ENCODE measurements around the gene AHNAK.
"Not testable (repeated sequence)": the region's sequence is repeated elsewhere in the genome, so short reads cannot be mapped to it uniquely, and the experiment has no call there.

Gene AHNAK

DNA sequence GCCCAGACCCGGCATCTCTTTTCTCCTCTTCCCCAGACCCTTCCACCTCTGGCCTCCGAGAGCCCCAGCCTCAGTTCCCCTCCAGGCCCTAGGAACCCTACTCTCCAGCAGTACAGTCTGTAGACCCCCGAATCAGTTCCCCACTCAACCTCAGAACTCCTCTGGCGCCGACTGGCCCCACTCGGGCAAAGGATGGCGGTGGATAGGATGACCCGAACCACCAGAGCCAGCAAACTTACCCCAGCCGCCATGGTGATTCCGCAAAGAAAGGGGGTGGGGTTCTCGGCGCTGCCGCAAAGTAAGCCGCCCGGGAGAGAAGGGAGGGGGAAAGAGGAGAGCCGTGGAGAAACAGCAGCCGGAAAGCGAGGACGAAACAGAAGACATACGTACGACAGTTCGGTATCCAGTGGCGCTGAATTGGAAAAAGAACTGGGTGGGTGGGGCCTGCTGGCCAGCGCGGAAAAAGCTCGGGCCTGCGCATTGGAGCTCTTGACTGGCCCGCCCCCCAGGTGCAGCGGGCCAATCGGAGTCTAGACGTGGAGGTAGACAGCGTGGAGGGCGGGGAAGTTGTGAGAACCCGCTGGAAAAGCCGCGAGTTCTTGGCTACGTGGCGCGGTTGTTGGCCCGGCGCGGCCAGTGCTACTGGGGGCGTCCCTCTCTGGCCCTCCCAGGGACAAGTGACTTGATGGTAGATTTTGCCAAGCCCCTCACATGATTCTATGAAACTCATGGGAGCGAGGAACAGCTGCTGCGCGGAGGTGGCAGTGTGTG is 27.2 kb upstream of the AHNAK start, which contains the start of gene EEF1G:
Gene EEF1G, minus strand, starts transcription at position 300 of the 771 bp plus-strand sequence. Its CDS starts 49 bp downstream, at position 251.
- DNase-seq (ENCODE audit: low read depth in 2 of 2), result peak; percentile 92 to 96

DNA sequence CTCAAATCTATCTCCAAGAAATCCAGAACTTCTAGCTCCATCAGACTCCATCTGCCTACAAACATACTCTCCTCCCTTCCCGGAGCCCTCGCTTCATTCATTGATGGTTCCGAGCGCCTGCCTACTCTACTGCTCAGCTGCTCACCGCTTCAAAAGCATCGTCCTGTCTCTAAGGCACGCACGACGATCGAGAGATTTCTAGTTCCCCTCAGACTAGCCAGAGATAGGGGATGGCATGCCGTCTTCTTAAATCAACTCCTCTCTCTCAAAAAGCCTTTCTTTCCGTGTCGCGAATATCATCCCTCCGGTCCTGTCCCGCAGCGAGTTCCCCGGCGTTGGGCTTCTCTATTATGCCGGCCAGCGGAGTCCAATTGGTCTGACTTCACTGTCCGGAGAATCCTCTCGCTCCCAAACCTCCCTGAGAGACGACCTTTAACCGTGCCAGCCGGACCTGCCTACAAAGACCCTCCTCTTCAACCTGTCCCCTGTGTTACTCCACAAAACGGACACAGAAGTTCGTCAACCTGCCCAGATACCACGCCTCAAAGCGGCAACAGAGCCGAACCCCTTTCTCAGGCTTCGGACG is 26.5 kb upstream of the AHNAK start:
- DNase-seq (ENCODE audit: low read depth in 2 of 2), result no peak

DNA sequence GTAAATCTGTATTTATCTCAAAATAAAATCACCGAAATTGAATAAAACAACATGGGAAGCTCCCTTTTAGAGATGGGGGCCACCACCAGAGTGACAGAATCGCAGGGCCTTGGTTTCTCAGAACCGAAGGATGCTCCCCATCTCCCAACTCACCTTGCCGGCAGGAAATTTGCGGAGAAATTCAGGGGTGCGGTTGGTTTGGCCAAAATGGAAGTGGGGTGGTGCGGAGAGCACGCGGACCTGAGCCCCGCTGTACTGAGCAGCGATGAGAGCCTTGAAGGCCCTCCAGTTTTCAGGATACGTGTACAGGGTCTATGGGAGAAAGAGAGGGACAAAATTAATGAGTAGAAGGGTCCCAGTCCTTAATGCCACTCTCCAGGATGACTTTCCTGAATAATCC is 25.8 kb upstream of the AHNAK start:
- DNase-seq (ENCODE audit: low read depth in 2 of 2), result no peak

DNA sequence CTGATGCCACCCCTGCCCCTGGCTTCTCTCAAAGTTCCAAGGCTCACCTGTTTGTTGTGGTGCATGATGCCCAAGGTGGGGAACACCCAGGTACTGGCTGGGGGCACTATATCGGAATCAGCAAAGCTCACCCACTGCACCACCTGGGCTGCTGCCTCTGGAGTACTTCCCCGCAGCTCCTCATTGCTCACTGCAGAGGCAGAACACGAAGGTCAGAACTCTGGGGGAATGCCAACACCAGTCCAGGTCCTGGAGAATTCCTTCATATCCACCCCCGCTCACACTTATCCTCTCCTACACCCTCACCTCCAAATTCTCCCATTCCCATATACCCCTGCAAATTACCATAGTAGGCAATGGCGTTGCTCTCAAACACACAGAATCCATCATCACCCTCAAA is 24.9 kb upstream of the AHNAK start:
- DNase-seq (ENCODE audit: low read depth in 2 of 2), result not testable (repeated sequence)

DNA sequence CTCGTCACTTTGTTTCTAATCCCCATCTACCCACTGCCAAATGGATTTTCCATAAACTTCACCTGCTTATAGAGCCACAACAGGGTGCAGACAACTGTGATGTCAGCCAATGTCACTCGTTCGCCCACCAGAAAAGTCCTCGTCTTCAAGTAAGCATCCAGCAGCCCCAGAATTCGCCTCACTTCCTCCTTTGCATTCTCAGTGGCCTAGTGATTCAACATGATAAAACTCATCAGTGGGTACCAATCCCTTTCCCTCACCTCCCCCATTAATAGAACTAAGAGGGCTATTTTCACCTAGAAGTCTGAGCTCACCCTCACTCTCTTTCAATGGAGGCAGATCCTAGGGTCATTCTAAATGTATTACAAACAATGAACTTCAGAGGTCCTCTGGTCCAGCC is 24.3 kb upstream of the AHNAK start:
- not testable (repeated sequence) for DNase-seq (ENCODE audit: low read depth in 2 of 2)

DNA sequence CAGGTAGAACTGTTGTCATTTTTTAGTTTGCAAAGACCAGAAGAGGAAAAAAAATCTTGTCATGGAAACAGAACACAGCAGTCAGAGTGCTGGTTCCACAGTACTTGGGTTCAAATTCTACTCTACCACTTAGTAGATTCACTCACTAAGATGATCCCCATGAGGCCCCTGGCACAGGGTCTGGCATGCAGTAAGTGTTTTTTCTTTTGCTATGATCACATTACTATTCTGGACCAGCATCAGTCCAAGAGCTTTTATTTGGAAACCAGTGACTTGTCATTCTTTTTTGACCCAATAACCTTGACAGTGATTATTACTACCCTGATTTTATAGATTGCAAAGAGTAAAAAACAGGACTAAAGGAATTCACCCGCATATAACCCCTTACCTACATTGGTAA is 23.0 kb upstream of the AHNAK start:
- no peak for DNase-seq (ENCODE audit: low read depth in 2 of 2)

DNA sequence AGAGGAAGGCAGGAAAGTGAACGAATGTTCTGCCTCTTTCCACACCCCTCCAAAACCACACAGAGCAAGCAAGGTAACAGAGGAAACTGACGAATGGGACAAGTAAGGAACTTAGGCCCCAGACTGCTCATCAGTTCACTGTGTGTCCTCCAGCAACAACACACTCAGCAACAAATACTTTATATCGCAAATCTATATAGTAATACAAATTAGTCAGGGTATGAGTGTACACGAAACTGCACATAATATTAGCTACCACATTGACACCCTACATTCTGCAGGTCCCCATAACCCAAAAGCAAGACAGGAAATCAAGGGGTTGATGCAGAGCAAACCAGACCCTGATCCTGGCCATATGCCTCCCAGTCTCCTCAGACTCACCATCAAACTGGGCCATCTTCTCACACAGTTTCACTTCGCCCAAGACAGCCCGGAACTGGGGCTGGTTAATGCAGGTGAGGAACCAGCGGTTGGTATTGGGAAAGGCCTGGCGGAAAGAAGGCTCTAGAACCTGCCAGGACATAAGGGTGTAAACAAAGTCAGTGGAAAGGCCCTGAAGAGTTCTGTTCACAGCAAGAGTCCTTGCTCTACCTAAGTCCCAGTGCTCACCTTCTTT is 20.5 kb upstream of the AHNAK start:
- DNase-seq (ENCODE audit: low read depth in 2 of 2), result no peak

DNA sequence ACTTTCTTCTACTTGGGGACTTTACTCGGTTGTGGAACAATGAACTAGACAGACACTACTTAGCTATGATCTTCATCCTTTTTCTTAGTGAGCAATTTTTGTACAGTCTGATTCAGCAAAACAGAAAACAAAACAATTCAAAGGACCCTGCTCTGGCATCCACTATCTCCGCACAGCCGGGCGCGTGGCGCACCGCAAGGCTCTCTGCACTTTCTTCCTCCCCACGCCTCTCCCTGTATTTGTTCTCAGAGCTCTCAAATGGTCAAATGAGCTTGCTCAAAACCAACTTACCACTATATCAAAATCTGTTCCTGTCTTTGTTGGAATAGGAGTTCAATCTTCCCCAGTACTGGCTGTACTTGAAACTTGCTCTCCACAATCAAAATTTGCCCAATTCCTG is 19.6 kb upstream of the AHNAK start:
- DNase-seq (ENCODE audit: low read depth in 2 of 2), result no peak

DNA sequence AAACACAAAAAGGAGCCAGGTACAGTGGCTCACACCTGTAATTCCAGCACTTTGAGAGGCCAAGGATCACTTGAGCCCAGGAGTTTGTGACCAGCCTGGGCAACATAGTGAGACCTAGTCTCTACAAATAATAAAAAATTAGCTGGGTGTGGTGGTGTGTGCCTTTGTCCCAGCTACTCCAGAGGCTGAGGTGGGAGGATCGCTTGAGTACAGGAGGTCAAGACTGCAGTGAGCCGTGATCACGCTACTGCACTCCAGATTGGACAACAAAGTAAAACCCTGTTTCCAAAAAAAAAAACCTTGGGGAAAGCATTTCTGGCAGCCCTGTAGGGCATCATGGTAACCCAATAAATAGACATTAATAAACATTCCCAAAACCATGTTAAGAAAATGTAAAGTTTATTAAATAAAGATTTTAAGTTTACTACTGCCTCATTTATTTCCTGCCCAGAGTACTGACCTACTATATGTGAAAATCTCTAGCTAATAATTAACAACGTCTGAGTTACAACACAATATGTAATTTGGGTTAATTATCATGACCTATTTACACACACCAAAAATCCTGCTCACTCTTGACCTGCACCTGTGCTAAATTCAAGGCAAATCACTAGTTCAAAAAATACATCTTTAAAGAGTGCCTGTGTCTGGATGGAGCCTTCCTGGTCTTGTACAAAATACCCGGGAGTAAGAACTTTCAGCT is 18.6 kb upstream of the AHNAK start:
- no peak for DNase-seq (ENCODE audit: low read depth in 2 of 2)

DNA sequence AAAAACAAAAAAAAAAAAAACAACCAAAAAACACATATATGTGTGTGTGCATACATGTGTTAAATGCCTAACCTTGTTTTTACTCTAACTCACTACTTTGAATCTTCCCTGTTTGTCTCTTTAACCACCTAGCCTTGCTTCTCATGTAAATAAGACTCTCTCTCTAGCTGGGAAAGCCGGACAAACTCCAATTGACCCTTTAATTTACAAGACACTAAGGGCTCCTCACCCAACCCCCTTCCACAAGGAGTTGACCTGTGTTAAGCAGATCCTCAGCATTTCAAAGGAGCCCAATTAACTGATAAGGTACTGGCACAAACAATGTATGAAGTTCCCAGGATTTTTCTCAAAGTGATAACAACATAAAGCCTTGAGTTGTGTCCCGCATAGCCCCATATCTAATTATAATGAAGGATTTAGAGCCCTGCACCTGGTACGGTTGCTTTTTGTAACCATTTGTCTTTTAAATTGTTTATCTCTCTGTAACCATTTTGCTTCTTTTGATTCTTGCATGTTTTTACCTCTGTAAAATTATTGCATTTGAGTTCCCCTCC is 15.1 kb upstream of the AHNAK start:
- not testable (repeated sequence) for DNase-seq (ENCODE audit: low read depth in 2 of 2)

DNA sequence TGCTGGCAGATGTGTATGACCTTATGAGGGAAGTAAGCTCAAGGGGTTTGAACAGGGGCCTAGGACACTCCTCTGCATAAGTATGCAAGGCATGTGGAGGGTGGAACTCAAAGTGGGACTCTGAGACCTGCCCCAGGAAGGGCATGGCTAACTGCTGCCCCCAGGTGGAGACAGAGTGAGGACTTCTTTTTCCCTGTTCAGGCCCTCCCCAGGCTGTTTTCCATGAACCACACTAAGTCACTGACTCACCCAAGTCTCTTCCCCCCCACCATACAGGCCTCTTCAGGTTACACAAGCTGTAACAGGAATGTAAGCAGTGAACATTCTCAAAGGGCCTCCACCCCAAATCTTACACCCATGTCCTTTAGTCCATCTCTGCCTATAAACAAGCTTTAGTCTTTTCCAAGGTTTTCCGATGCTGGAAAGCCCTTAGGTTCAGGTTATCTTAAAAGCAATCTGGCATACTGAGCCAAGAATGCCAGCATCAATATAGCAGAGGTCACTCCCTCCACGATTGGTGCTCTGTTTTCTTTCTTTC is 14.0 kb upstream of the AHNAK start:
- no peak for DNase-seq (ENCODE audit: low read depth in 2 of 2)

DNA sequence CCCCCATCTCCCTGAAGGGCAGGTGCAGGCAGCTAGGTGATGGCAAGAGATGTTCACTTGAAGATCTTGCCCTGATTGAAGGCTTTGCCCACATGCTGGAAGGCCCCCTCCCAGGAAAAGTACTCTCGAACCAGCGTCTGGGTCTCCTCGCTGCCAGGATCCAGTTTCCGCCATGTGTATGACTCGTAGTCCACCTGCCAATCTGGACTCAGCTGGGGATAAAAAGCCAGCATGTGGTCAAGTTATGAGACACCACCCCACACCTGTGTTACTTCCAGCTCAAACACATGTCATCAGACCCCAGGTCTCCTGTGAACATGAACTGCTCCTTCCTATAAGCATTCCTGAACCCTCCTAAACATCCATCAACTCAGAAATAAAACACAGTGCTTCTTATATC is 13.0 kb upstream of the AHNAK start:
- not testable (repeated sequence) for DNase-seq (ENCODE audit: low read depth in 2 of 2)

DNA sequence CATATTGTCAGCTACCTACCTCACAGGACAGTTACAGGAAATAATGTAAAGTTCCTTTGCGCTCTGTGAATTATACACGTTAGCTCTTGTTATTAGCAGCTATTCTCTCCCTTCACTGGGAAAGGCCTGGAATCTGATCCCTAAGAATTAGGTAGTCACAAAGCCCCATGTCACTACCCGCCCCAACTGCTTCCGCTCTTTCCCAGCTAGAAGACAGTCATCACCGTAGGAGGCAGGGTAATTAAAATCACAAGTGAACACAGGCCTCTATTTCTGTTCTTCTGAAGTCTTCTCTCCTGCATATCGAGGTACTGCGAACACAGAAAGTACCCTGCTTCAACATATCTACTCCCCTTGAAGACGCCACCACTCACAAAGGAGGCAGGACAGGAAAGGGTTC is 12.6 kb upstream of the AHNAK start:
- no peak for DNase-seq (ENCODE audit: low read depth in 2 of 2)

DNA sequence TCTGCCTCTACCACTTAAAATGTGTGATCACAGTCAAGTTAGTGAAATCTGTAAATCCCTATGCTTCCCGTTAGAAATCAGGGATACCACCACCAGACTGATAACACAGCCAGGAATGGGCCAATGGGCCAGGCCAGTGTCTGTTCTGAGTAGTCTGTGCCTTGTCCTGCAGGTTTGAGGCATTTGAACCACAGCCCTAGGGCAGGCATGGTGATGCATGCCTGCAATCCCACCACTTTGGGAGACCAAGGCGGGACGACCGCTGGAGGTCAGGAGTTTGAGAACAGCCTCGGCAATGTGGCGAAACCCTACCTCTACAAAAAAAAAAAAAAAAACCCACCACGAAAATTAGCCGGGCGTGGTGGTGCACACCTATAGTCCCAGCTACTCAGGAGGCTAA is 12.1 kb upstream of the AHNAK start:
- DNase-seq (ENCODE audit: low read depth in 2 of 2), result no peak

DNA sequence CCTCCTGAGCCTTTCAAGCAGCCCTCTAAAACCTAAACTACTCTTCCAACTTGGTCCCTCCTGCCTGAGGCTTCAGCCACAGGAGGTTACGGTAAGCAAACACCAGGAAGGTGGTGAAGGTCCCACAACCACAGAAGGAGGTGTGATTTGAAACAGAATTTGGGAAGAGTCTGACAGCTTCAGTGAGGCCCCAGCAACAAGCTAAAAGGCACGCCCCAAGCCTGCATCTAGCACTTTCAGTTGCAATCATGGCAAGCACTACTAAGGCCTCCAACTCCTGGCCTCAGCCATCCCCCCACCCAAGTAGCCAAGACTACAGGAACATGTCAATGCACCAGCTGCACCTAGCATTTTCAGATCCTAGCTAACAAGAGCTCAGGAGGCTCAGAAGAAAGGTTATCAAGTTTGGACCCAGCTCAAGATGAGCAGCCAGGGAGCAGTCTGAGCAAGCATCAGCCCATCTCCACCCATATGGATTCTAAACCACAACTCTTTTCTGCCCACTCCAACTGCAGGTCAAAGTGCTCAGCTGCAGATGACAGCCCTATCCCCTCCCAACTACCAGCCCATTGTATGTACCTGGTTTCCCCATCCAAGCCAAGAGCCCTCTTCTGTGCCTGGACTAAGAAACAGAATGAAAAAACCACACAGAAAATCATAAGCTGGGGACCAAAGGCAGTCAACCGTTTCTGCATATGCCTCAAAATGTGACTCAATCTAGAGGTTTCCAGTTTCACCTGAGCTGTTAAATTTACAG is 10.4 kb upstream of the AHNAK start:
- DNase-seq (ENCODE audit: low read depth in 2 of 2), result no peak

DNA sequence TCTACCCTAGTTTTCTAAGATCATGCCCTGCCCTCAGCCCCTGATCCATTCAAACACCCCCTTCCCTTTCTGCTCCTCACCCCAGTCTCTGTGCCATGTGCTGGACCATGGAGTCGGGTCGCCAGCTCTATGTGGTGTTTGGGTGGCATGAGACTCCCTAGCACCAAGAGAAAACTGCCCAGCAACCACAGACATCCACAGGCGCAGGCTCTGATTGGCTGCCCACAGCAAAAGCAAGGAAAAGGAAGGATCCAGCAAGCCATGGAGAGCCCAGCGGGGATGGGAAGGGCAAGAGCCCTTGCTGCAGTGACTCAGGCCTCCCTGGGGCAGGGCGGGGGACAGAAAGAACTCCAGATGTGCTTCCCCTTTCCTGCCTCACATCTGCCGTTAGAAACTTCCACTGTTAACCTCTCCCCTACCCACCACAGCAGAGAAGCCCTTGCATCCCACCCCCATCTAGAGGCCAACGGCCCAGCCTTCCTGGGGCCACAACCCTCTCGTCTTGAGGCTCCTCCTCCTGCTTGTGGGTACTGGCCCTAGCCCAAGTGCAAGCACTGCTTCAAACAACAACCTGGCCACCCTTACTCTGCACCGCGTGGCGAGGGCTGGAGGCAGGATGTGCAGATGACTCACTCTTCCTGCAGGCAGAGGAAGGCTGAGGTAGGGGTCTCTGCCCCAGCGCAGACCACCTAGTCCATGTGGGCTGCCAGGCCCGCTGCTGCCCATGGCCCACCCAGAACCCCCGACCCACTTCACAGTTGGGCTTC is 9.7 kb upstream of the AHNAK start:
- DNase-seq (ENCODE audit: low read depth in 2 of 2), result peak in 1 of 2 donors; percentile 62

DNA sequence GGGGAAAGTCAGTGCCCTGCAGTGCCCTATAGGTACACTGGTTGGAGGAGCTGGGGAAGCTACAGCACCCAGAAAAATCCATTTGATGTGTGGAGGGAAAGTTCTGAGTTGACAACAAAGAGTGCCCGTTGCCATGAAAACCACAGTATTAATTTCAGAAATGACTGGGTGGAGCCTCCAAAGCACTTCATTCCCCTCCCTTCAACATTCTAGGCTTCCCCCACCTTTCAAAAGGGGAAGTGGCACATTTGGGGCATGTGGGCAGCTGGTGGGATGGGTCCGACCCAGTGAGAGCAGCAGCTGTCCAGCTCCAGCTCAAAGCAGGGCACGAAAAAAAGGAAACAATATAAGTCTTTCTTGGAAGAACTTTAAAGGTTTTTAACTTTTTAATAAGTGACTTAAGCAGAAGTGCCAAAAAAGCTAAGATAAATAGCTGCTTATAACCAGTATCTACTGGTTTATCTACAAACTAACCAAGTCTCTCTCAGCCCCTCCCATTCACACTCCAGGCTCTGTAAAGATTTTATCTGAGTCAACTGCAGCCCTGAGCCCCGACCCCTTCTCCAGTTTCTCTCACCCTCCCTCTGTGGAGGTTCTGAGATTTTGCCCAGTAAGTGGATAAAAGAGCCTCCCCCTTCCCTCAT is 9.0 kb upstream of the AHNAK start:
- DNase-seq (ENCODE audit: low read depth in 2 of 2), result no peak

DNA sequence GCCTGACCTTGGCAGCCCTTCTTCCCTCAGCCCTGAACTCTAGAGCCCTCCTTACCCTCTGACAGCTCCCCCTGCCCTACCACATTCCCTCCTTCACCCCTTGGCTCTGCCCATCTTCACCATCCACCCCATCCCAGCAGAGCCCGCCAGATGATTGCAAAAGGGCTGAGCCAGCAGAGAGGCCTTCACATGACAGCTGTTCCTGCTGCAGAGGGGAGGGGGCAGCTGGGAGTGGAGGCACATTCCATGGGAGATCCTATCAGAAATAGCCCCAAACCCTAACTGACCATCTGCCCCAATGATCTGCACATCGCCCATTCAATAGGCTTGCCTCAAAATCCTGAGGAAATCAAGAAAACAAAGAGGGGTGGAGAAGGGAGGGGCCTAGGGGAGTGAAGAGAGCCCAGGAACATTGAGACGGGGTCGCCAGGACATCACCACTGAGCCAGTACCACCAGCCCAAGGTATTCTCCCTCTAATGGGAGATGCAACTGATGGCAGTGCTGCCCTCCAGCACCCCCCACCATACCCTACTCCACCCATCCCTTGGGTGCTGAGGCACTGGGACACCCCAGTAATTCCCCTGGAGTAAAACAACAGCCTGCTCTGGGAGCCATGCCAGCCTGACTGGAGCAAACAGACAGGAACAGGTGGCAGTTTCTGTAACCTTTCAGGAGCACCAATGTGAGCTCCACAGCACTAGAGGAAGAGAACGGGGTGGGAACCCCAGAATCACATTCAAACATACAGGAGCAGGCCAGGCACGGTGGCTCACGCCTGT is 8.0 kb upstream of the AHNAK start:
- DNase-seq (ENCODE audit: low read depth in 2 of 2), result no peak

DNA sequence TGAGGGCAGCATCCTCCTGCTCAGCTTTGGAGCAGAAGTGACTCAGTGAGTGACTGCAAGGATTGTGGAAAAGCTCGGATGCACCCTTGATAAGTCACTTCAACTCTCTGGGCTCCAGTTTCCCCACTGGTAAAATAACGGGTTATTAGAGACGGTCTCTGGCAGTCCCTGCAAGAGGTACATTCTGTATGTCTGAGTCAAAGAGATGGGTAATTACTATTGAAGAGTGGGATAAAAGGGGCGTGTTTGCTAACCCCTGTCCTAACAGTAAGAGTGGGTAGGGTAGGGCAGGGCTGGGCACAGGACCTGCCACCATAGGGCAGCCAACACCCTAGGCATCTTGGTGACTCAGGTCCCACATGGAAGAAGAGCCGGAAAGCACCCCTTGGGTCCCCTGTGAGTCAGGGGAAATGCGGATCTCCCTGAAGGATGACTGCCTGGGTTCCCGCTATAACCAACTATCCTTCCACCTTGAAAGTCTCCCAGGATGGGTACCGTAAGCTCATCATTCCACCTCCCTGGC is 7.3 kb upstream of the AHNAK start:
- DNase-seq (ENCODE audit: low read depth in 2 of 2), result no peak
